ENCODE results near the gene IL4.
"Not testable (repeated sequence)": the region's sequence is repeated elsewhere in the genome, so short reads cannot be mapped to it uniquely, and the experiment has no call there.

The IL4 gene

GRCh38 chr5:132673939-132674630, at the start of gene IL4:
TSS of gene IL4 (plus strand) at chr5:132673989. CDS start at chr5:132674051, 62 bp downstream.
- Mint-ChIP-seq H3K36me3 (no peaks in the 10 kb centered on the region), H3K27me3 (peaks cover 0 to 14% of the 10 kb centered on the region in 2 donors), H3K4me1 (peaks cover 6 to 20% of the 10 kb centered on the region in 2 donors), H3K4me3 (no peak within 1 kb of the TSS), H3K27ac (no peak within 1 kb of the TSS), H3K9me3 (peaks cover 0 to 3% of the 10 kb centered on the region in 2 donors)
- DNase-seq (no peak), ATAC-seq (replicated peaks) (no peak)

GRCh38 chr5:132627470-132627869, 46.3 kb upstream of the IL4 start:
- Mint-ChIP-seq H3K4me1 (peaks cover 3 to 8% of the 10 kb centered on the region in 2 donors), H3K9me3 (no peaks in the 10 kb centered on the region), H3K36me3 (peaks cover 38 to 56% of the 10 kb centered on the region in 2 donors), H3K4me3 (no peak overlapping the region), H3K27me3 (no peaks in the 10 kb centered on the region), H3K27ac (no peak overlapping the region)
- no peak for ATAC-seq (replicated peaks)
- no peak for DNase-seq

- Mint-ChIP-seq H3K9me3 (no peaks in the 10 kb centered on the region), H3K27me3 (no peaks in the 10 kb centered on the region), H3K27ac (no peak overlapping the region), H3K4me1 (no peaks in the 10 kb centered on the region), H3K4me3 (no peak overlapping the region), H3K36me3 (peaks cover 34 to 54% of the 10 kb centered on the region in 2 donors)
- no peak for ATAC-seq (replicated peaks)
- no peak for DNase-seq
Observed at GRCh38 chr5:132628814-132629213, 45.0 kb upstream of the IL4 start.

- Mint-ChIP-seq H3K27me3 (no peaks in the 10 kb centered on the region), H3K27ac (peak overlapping the region; percentile 14), H3K36me3 (peaks cover 37 to 59% of the 10 kb centered on the region in 2 donors), H3K4me1 (no peaks in the 10 kb centered on the region), H3K9me3 (no peaks in the 10 kb centered on the region), H3K4me3 (no peak overlapping the region)
- peak in 1 of 2 donors; percentile 34 for ATAC-seq (replicated peaks)
- no peak for DNase-seq
Observed at GRCh38 chr5:132629230-132629944, 44.4 kb upstream of the IL4 start.

- not testable (repeated sequence) for H3K4me1 Mint-ChIP-seq; ATAC-seq (replicated peaks); DNase-seq; H3K27me3 Mint-ChIP-seq; H3K27ac Mint-ChIP-seq; H3K4me3 Mint-ChIP-seq; H3K9me3 Mint-ChIP-seq
- peaks cover 47 to 63% of the 10 kb centered on the region in 2 donors for H3K36me3 Mint-ChIP-seq
Observed at GRCh38 chr5:132633587-132633986, 40.2 kb upstream of the IL4 start.

GRCh38 chr5:132635873-132636272, 37.9 kb upstream of the IL4 start:
- Mint-ChIP-seq H3K27me3 (no peaks in the 10 kb centered on the region), H3K27ac (no peak overlapping the region), H3K4me3 (no peak overlapping the region), H3K4me1 (peaks cover 4 to 10% of the 10 kb centered on the region in 2 donors), H3K9me3 (no peaks in the 10 kb centered on the region), H3K36me3 (peaks cover 45 to 59% of the 10 kb centered on the region in 2 donors)
- ATAC-seq (replicated peaks), result peak; percentile 11 to 27
- DNase-seq, result no peak

- DNase-seq (no peak), ATAC-seq (replicated peaks) (no peak)
- H3K27ac Mint-ChIP-seq, result no peak overlapping the region
- H3K36me3 Mint-ChIP-seq, result peaks cover 39 to 58% of the 10 kb centered on the region in 2 donors
- H3K4me1 Mint-ChIP-seq, result peaks cover 8 to 14% of the 10 kb centered on the region in 2 donors
- H3K9me3 Mint-ChIP-seq, result no peaks in the 10 kb centered on the region
- no peak overlapping the region for H3K4me3 Mint-ChIP-seq
- no peaks in the 10 kb centered on the region for H3K27me3 Mint-ChIP-seq
Observed at GRCh38 chr5:132637241-132637640, 36.5 kb upstream of the IL4 start.

GRCh38 chr5:132639706-132640130, 34.1 kb upstream of the IL4 start:
- Mint-ChIP-seq H3K27ac (peak overlapping the region; percentile 65), H3K4me3 (no peak overlapping the region), H3K4me1 (peaks cover 10 to 14% of the 10 kb centered on the region in 2 donors), H3K27me3 (no peaks in the 10 kb centered on the region), H3K9me3 (no peaks in the 10 kb centered on the region), H3K36me3 (peaks cover 37 to 60% of the 10 kb centered on the region in 2 donors)
- DNase-seq (no peak), ATAC-seq (replicated peaks) (peak; percentile 74 to 85)

GRCh38 chr5:132640613-132641012, 33.2 kb upstream of the IL4 start:
- Mint-ChIP-seq H3K9me3 (no peaks in the 10 kb centered on the region), H3K27ac (peak overlapping the region; percentile 53), H3K4me1 (peaks cover 10 to 14% of the 10 kb centered on the region in 2 donors), H3K4me3 (no peak overlapping the region), H3K36me3 (peaks cover 40 to 63% of the 10 kb centered on the region in 2 donors), H3K27me3 (no peaks in the 10 kb centered on the region)
- DNase-seq (no peak), ATAC-seq (replicated peaks) (peak in 1 of 2 donors; percentile 11)

- H3K4me1 Mint-ChIP-seq, result peaks cover 10 to 14% of the 10 kb centered on the region in 2 donors
- H3K36me3 Mint-ChIP-seq, result peaks cover 40 to 64% of the 10 kb centered on the region in 2 donors
- no peaks in the 10 kb centered on the region for H3K27me3 Mint-ChIP-seq
- peak overlapping the region; percentile 53 for H3K27ac Mint-ChIP-seq
- no peak overlapping the region for H3K4me3 Mint-ChIP-seq
- ATAC-seq (replicated peaks) (peak; percentile 72 to 78), DNase-seq (no peak)
- H3K9me3 Mint-ChIP-seq, result no peaks in the 10 kb centered on the region
Observed at GRCh38 chr5:132641241-132641723, 32.5 kb upstream of the IL4 start.

GRCh38 chr5:132641841-132642240, 31.9 kb upstream of the IL4 start:
- no peaks in the 10 kb centered on the region for H3K9me3 Mint-ChIP-seq
- no peak overlapping the region for H3K4me3 Mint-ChIP-seq
- peaks cover 44 to 69% of the 10 kb centered on the region in 2 donors for H3K36me3 Mint-ChIP-seq
- peak overlapping the region; percentile 65 for H3K27ac Mint-ChIP-seq
- ATAC-seq (replicated peaks) (peak in 1 of 2 donors; percentile 42), DNase-seq (no peak)
- H3K27me3 Mint-ChIP-seq, result no peaks in the 10 kb centered on the region
- H3K4me1 Mint-ChIP-seq, result peaks cover 10 to 14% of the 10 kb centered on the region in 2 donors

GRCh38 chr5:132644177-132644576, 29.6 kb upstream of the IL4 start:
- DNase-seq (no peak), ATAC-seq (replicated peaks) (no peak)
- Mint-ChIP-seq H3K27ac (no peak overlapping the region), H3K27me3 (no peaks in the 10 kb centered on the region), H3K4me3 (no peak overlapping the region), H3K4me1 (peaks cover 10 to 14% of the 10 kb centered on the region in 2 donors), H3K9me3 (peaks cover 9 to 13% of the 10 kb centered on the region in 2 donors), H3K36me3 (peaks cover 32 to 64% of the 10 kb centered on the region in 2 donors)

- Mint-ChIP-seq H3K9me3 (peaks cover 11 to 13% of the 10 kb centered on the region in 2 donors), H3K27me3 (no peaks in the 10 kb centered on the region), H3K27ac (peak overlapping the region; percentile 9), H3K4me1 (peaks cover 0 to 4% of the 10 kb centered on the region in 2 donors), H3K36me3 (peaks cover 30 to 51% of the 10 kb centered on the region in 2 donors), H3K4me3 (no peak overlapping the region)
- ATAC-seq (replicated peaks), result no peak
- no peak for DNase-seq
Observed at GRCh38 chr5:132646583-132647266, 27.1 kb upstream of the IL4 start.

GRCh38 chr5:132647473-132647872, 26.3 kb upstream of the IL4 start:
- Mint-ChIP-seq H3K27ac (no peak overlapping the region), H3K27me3 (no peaks in the 10 kb centered on the region), H3K36me3 (peaks cover 24 to 44% of the 10 kb centered on the region in 2 donors), H3K4me3 (no peak overlapping the region), H3K9me3 (peaks cover 11 to 13% of the 10 kb centered on the region in 2 donors), H3K4me1 (peaks cover 0 to 2% of the 10 kb centered on the region in 2 donors)
- DNase-seq (no peak), ATAC-seq (replicated peaks) (no peak)
